Measurements from ENCODE around the gene HHATL.

DNA sequence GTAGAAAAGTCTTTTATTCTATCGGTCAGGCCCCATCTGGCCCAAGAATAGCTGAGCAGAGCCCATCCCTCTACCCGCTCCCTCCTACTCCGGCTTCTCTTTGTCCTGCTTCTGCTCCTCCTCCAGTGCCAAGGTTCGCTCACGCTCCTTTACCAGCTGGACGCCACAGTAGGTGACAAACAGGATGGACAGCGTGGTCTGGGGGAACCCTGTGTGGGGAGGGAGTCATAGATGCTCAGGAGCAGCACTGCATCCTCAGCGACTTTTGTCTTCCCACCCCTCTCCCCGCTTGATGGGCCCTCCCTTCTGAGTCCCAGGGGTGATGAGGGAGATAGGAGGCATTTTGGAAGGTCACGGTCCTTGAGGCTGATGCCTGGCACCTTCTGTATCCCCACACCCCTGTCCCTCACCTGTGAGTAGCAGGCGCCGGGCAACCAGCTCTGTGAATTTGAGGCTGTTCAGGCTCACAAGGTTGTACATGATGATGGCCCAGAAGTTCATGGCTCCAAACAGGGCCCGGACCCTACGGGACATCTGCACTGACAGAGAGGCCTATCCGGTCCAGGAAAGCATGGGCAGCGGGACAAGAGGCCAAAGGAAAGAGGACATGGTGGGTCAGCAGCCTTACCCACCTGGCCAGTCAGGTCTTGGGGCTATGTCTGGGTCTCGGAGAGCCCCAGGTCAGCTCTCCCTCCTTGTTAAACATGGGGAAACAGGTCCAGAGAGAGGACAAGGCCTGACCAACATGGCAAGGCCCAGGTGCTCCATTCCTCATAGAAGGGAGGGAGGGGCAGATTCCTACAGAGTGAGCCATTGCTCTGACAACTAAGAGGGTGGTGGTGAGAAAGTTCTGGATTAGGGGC lies 9.7 kb downstream of the HHATL start:
- TF ChIP-seq, protein P1, sequence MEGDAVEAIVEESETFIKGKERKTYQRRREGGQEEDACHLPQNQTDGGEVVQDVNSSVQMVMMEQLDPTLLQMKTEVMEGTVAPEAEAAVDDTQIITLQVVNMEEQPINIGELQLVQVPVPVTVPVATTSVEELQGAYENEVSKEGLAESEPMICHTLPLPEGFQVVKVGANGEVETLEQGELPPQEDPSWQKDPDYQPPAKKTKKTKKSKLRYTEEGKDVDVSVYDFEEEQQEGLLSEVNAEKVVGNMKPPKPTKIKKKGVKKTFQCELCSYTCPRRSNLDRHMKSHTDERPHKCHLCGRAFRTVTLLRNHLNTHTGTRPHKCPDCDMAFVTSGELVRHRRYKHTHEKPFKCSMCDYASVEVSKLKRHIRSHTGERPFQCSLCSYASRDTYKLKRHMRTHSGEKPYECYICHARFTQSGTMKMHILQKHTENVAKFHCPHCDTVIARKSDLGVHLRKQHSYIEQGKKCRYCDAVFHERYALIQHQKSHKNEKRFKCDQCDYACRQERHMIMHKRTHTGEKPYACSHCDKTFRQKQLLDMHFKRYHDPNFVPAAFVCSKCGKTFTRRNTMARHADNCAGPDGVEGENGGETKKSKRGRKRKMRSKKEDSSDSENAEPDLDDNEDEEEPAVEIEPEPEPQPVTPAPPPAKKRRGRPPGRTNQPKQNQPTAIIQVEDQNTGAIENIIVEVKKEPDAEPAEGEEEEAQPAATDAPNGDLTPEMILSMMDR (IDR thresholded peaks at IDR 0.05), result no peak
- TF ChIP-seq POLR2AphosphoS5 (IDR thresholded peaks at IDR 0.05) (no peak), POLR2A (IDR thresholded peaks at IDR 0.05) (no peak)

Measured in suprapubic skin (tissue), 4 donors.